COLO668 (cell line): ENCODE measurements around the gene DMTF1.
"Not testable (repeated sequence)": the region's sequence is repeated elsewhere in the genome, so short reads cannot be mapped to it uniquely, and the experiment has no call there.

Source experiments
- DNase-seq: peaks from one replicate; lab custom pipeline; 2025; ENCODE audit not compliant: unreplicated experiment; lab: John Stamatoyannopoulos, UW

The DMTF1 gene

GRCh38 chr7:87192784-87193487, 40.7 kb downstream of the DMTF1 start:
- no peak for DNase-seq

GRCh38 chr7:87193912-87194311, 41.7 kb downstream of the DMTF1 start:
- no peak for DNase-seq

- DNase-seq, result no peak
Observed at GRCh38 chr7:87199241-87199640, 47.0 kb downstream of the DMTF1 start.

GRCh38 chr7:87199700-87200450, 47.6 kb downstream of the DMTF1 start:
- no peak for DNase-seq

GRCh38 chr7:87202208-87202607, 50.0 kb downstream of the DMTF1 start:
- no peak for DNase-seq

- DNase-seq, result no peak
Observed at GRCh38 chr7:87202705-87203104, 50.5 kb downstream of the DMTF1 start.

- not testable (repeated sequence) for DNase-seq
Observed at GRCh38 chr7:87203929-87204328, 51.7 kb downstream of the DMTF1 start.

- DNase-seq, result no peak
Observed at GRCh38 chr7:87204933-87205332, 52.7 kb downstream of the DMTF1 start.

GRCh38 chr7:87205701-87206100, 53.4 kb downstream of the DMTF1 start:
- DNase-seq, result not testable (repeated sequence)

GRCh38 chr7:87206361-87206760, 54.1 kb downstream of the DMTF1 start:
- DNase-seq, result no peak

- no peak for DNase-seq
Observed at GRCh38 chr7:87209295-87209924, 57.2 kb downstream of the DMTF1 start.

GRCh38 chr7:87210506-87210905, 58.3 kb downstream of the DMTF1 start:
- DNase-seq, result no peak

GRCh38 chr7:87212498-87212897, 60.2 kb downstream of the DMTF1 start:
- DNase-seq, result no peak

- DNase-seq, result no peak
Observed at GRCh38 chr7:87213252-87213651, 61.0 kb downstream of the DMTF1 start.

GRCh38 chr7:87213811-87214210, 61.6 kb downstream of the DMTF1 start:
- DNase-seq, result no peak

GRCh38 chr7:87215046-87215445, 62.8 kb downstream of the DMTF1 start:
- DNase-seq, result no peak

GRCh38 chr7:87216701-87217508, 64.7 kb downstream of the DMTF1 start:
- no peak for DNase-seq

- DNase-seq, result no peak
Observed at GRCh38 chr7:87217983-87218653, 65.9 kb downstream of the DMTF1 start.

GRCh38 chr7:87218796-87219544, 66.7 kb downstream of the DMTF1 start:
- DNase-seq, result peak; percentile 47

- peak; percentile 76 for DNase-seq
Observed at GRCh38 chr7:87219545-87220025, 67.3 kb downstream of the DMTF1 start, which contains the start of gene TMEM243. TSS of gene TMEM243 (minus strand) at chr7:87219732. CDS start at chr7:87219503, 229 bp downstream.
